ACHN (cell line): ENCODE data around the gene TPPP3.
A peak's percentile ranks its signal among the peaks of the same experiment; 100 is the strongest.
"Not testable (repeated sequence)": the region's sequence is repeated elsewhere in the genome, so short reads cannot be mapped to it uniquely, and the experiment has no call there.

ENCODE experiments used
- DNase-seq: peaks from one replicate; pipeline ENCODE4 v3.0.0-alpha.2; 2015
- in situ Hi-C: cut with HindIII; loops from 2 replicates; pipeline ENCODE4 v1.10.0; 2017; ENCODE audit warnings: low sequenced_read_pairs, low pct_ligation_motif_present, low pct_unique_long_range_greater_than_20kb

TPPP3 gene

DNA sequence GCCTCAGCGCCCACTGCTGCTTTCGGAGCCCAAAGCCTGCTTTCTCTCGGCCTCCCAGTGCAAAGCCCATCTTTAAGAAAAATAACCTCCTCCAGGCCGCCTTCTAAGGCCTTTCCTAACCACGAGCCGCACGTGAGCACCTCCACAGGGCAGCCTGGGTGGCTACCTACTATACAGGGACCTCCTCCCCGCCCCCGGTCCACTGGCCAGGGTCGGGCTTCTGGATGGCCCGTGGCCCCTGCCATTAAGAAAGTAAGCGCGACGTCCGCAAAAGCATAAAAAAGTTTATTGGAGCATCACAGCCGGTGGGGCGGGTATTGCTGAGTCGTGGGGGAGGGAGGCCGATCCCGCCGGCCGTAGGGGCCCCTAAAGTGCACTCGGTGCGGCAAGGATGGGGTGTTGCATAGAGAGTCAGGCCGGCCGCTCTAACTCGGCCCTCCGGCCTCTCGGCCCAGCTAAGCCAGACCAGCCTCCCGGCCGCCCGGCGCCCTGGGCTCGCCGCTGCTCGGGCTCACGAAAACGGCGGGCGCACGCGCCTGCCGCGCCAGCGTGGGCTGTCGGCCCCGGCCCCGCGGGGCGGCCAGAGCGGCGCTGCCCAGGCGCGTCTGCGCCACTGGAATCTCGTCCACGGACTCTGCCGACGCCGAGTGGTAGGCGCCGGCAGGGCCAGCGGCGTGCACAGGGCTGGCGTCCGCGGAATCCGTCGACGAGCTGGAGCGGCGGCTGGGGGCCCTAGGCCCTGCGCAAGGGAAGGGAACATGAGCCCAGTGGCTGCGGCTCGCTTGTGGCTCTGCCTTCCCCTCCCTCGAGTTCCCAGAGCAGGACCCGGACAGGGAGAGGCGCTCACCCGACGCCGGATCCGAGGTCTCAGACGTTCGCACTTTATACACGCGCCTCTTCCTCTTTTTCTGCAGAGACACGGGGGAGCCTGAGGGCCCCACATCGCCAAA is 1.1 kb upstream of the TPPP3 start:
- in situ Hi-C loops = no loop called here
- no peak for DNase-seq

DNA sequence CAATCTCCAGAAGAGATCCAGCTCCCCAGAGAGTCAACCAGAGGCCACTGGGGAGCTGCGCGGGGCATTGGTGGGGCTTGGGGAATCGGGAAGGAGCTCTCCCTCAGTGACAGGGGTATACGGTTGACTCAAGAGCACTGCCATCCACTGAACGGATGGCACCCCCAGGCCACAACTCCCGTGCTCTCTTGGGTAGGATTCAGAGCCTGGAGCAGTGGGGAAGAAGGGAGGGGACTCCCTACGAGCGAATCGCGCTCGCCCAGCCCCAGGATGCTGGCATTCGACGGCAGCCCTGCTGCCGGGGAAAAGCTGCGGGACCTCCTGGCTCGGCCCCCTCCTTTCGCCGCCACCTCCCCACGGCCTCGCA is 473 bp upstream of the TPPP3 start:
- DNase-seq = no peak
- in situ Hi-C loops = no loop called here

DNA sequence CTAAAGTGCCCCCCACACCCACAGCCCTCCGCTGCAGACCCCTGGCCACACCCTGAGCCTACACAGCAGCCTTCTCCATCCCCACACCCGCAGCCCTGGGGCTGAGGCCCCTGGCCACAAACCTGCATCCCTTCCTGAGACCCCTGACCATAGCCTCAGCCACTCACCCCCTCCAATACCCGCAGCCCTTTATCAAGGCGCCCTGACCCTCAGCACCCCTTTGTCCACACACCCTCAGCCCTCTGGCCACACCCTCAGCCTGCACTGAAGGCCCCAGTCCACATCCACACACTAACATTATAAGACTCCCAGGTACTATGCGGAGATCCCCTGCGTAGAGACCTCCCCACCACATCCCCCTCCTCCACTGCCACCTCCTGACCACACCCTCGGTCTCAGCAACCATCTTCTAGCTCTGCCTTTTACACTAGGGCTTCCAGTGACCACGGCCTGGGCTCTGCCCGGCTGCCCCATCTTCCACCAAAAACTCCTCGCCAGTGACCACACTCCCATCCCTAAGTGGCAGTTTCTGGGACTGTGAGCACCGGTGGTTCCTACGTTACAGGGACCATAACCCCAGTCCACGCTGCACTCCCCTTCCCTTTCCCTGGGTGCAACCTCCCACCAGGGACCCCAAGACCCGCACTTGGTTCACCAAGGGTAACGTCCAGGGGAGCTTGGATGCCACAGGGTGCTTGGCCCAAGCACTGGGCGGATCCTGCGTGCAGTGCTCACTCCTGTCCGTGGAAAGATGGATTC is 818 bp downstream of the TPPP3 start:
- in situ Hi-C loops = no loop called here
- no peak for DNase-seq

DNA sequence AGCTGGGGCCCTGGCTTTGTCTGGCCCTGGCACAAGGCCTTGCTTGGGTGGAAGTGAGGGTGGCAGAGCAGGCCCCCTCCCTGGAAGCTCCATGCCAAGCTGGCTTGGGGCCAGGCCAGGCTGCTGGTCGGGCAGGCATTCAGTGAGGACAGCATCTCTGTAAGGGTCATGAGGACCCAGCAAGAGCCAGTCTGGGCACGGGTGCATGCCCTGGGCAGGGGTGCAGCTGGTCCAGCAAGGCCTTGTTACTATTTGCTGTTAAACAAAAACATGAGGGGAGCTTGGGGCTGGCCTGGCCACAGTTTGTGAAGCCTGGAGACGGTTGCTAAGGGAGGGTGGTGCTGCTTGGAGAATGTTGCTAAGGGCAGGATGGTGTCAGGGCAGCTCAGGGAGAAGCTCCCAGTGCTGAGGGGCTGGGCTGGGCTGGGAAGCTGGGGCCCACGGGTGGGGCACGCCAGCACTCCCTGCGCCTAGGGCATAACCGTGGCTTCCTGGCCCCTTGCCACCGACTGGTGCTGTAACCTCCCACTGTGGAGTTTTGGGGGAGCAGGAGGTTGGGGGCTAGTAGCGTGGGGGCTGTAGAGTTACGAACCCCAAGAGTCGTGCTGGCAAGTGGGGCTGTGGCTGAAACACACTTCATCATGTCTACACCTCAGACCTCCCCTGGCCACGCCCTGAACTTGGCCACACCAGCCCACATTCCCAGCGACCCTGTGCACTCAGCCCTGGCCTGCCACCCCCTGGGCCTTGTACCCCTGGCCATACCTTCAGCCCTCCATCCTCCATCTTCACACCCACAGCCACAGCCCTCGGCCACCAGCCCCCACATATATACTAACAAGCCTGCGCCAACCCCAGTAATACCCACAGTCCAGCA is 1.6 kb downstream of the TPPP3 start:
- in situ Hi-C loops = no loop called here
- no peak for DNase-seq

DNA sequence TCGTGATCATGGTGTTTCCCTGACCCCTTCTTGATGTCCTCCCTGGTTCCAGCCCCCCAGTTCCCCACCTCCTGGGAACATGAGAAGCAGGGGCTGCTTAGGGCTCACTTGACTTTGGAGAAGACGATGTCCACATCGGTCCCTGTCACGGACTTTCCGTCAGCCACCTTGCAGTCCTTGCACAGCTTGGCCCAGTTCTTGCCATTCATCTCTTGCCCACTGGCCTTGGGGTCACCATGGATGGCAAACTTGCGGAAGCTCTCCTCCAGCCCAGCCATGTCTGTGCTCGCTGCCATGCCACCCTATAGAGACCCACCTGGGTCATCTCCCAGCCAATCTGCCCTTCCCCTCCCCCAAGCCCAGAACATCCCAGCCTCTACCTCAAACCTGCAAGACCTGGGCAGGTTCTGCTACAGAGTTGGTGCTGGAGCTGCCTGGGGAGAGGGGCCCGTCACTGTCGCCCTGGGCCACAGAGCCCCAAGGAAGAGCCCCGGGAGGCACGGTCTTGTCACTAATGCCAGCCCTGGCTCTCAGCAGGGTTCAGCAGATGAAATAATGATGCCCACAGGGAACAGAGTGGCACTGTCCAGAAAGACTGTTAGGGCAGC is 2.4 kb downstream of the TPPP3 start:
- no peak for DNase-seq
- in situ Hi-C loops = no loop called here

DNA sequence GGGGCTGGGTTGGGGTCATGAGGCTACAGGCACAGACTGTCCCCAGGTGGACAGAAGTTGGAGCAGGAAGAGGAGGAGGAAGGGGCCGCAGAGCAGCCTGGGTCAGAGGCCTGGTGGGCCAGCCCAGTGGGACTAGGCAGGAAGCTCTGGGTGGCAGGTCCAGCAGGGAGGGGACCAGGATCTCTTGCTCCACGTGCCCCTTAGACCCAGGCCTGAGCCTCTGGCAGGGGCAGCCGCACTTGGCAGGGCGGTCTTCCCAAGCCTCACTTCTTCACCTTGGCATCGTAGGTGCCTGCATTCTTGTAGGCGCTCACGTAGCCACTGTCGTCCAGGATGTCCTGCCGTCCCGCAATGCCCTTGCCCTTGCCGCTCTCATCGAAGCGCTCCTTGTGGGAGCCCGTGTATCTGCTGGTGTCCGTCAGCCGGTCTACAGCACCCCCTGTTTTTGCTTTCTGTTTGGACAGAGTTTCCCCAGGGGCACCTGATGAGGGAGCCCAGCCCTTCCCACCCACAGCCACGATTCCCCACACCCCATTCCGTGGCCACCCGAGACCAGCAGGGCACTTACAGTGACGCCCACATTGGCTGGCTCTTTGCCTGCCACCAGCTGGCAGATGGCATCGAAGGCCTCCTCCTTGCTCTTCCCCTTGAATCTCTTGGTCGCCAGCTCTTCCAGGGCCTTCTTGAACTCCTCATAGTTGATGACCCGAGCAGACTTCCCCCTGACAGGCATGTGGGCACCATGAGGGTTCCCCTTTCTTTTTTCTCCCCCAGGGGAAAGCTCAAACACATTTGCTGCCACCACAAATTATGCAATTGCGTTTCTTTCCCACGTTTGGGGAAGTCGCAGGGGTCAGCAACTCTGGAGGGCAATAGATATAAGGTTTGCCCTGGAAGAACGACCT is 3.1 kb downstream of the TPPP3 start:
- no peak for DNase-seq
- in situ Hi-C loops = no loop called here

DNA sequence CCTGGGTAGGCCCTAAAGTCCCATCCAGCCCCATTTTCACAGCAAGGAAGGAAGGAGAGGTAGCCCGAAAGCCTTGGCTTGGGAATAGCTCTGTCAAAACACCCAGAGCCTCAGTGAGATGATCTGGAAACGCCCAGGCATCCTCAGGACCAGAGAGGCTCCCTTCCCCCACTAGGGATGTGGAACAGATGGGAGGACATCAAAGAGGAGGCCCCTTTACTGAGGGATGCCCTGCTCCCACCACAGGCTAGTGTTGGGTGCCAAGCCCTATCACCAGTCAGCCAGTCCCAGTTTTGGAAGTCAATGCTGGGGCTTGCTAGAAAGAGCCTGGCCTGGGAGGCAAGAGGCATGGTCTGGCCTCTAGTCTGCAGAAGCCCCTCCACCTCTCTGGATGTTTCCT is 4.7 kb downstream of the TPPP3 start:
- no peak for DNase-seq
- in situ Hi-C loops = no loop called here

DNA sequence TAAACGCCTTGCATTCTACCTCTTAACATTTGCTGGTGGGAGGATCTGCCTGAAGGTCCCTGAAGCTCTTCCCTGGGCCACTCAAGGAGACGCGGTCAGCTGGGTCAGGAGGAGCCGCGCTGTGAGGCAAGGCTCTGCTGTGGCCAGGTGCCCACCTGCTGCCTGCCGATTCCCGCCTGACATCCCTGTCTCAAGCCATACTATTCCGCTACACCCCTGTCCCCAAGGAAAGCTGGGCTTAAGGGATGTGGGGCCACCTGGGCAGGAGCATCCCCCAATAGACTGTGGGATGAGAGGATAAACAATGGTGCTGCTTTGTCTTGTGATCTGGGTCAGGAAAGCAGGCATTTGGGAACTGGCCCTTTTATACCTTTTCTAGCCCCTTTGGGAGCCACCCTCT is 5.1 kb downstream of the TPPP3 start:
- in situ Hi-C loops = no loop called here
- DNase-seq = no peak

DNA sequence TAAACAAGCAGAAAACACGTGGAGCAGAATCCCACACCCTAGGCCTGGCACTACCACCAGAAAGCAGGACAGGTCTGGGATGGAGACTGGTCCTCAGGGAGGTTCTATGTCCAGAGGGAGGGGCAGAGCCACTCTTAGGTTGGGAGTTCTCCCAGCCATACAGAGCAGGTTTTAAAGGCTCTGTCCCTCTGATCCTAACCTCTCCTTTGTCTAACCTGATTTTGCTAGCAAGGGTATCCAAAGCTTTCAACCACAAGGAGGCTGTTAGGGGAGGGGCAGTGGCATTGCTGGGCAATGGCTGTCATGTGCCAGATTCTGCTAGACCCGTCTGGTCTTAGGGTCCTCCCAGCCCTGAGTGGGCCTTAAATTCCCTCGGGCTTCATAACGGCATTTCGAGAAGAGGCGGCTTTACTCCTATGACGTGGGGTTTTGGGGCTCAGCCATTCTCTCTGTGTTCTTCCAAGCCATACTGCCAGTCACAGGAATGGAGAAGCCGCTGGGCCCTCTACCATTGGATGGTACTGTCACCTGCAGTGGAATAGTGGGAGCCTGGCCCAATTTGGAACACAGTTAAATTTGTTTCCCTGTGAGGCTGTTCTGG is 5.7 kb downstream of the TPPP3 start:
- in situ Hi-C loops = no loop called here
- no peak for DNase-seq

DNA sequence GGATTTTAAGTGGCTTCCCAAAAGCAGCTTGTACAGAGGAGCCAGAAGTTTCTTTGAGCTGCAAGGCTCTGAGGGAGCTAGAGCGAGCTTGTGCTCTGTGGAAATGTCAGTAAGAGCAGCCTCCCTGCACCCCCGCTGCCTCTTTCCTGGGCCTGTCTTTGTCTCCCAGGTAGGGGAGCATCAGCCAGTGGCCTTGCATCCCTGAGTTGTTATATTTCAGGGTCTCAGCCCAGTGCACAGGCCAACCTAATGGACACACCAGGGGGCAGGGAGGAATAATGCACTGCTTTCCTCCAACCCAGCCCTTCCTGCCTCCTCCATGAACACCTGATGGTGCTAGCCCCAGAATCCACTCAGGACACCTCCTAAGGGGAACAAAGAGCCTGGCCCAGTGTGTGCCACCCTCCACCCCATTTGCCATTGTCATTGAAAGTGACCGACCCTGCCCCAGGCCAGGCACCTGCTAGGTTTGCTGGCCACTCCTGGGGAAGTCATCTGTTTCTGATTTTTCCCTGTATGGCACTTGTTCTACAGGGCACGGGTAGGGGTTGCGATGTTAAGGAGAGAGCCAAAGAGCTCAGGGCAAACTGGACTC is 6.3 kb downstream of the TPPP3 start:
- in situ Hi-C loops = no loop called here

DNA sequence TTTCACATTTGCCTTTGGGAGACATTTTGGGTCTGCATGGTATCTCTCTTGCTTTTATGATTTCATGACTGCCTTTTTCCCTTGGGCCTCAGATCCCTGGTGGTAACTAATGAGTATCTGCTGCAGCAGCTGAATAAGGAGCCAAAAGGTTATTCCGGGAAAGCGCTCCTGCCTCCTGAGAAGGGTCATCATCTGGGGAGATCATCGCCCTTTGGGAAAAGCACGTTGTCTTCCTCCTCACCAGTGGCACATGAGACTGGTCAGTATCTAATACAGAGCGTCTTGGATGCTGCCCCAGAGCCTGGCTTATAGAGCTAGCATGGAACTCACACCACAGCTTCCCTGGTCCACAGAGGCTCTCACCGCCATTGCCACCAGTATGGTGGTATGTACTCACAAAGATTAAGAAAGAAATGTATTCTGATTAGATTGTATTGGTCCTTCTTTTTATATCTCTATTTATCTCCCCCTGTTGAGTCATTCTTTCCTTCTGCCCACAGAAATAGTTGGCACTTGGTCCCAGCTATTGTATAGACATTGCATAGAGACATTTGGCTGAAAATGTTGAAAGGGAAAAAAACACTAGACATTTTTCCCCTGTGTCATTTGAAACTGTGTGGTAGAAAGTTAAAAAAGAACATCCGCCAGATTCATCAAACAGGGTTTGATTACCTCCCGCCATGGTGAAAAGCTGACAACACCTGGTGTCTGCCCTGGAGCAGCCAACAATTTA is 8.4 kb downstream of the TPPP3 start:
- in situ Hi-C loops = no loop called here
- no peak for DNase-seq

More for the DNA sequence above, 6.3 kb downstream of the TPPP3 start:
- DNase-seq = no peak

DNA sequence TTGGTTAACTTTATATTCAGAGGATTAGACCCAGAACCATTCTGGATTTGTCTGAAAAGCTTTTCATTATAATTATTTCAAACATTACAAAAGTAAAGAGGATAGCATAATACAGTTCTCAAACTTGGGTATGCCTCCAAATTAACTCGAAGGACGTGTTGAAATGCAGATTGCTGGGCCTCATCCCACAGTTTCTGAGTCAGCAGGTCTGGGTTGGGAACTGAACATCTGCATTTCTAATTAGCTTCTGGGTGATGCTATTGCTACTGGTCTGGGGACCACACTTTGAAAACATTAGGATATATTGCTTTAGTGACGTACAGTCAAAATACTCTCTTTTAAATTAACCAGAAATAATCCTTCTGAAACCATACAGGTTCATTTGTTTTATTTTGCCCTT is 10.0 kb downstream of the TPPP3 start:
- in situ Hi-C loops = no loop called here
- no peak for DNase-seq

DNA sequence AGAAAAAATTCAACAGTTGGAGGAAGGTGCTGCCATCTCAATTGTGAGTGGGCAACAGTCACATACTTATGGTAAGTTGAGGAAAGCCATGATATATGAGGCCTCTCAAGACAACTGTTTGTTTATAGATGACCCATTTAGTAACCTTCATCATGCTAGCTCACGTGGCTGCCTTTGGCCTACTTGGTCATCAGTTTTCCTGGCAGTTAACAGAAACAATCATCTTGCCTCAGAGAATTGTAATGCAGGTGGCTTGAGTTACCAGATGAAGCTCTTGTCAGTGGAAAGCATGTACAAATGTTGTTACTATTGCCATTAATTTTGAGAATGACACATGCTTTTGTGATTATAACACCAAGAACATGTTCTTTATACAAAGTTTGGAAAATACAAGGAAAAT is 14.7 kb downstream of the TPPP3 start:
- in situ Hi-C loops = no loop called here
- DNase-seq = no peak

DNA sequence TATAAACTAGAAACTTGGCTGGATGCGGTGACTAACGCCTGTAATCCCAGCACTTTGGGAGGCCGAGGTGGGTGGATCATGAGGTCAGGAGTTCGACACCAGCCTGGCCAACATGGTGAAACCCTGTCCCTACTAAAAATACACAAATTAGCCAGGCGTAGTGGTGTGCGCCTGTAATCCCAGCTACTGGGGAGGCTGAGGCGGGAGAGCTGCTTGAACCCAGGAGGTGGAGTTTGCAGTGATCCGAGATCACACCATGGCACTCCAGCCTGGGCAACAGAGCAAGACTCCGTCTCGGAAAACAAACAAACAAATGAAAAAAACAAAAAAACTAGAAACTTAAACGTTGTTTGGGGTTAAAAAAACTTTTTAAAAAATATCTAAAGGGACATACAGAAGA is 17.3 kb downstream of the TPPP3 start:
- DNase-seq, in situ Hi-C loops: not testable (repeated sequence)

DNA sequence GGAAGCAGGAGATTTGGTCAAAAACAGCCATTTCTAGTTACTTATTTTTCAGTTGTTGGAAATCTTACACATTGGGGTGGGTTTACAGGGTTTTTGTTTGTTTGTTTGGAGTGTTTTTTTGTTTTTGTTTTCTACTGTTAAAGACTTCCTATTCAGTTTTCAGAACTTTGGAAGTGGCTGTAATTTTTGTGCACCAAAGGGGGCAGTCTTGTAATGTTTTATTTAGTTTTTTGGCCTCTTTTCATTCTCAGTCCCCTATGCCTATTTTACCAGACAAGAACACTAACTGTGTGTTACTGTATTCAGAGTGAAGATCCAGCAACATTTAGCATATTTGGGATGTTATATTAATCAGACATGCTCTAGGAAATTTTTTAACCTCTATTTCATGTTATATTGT is 20.6 kb downstream of the TPPP3 start:
- in situ Hi-C loops = no loop called here
- DNase-seq = peak; percentile 59

DNA sequence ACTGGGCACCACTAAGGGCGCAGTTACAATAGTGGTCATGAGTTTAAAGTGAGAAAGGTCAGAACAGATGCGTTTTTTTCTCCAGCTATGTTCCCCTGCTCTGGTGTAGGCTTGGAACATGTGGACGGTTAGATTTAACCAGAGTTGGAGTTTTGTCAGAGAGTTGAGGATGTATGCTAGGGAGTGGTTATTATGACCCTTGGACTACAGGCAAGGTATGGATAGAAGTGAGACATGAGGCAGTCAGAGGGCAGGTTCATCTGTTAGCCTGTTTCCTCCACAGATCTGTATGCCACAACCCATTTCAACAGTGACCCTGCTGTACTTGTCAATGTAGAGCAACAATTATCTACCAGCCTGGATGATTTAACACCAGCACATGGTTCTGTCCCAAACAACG is 22.6 kb downstream of the TPPP3 start:
- no peak for DNase-seq
- in situ Hi-C loops = no loop called here
